HG03378 (cell line): ENCODE measurements around the gene C22orf23.
A peak's percentile ranks its signal among the peaks of the same experiment; 100 is the strongest.
"Not testable (repeated sequence)": the region's sequence is repeated elsewhere in the genome, so short reads cannot be mapped to it uniquely, and the experiment has no call there.

ENCODE experiments used
- ATAC-seq: cut with Tn5 transposase; IDR thresholded peaks from one replicate; pipeline ENCODE4 v1.9.1; 2021; ENCODE audit warnings: mild to moderate bottlenecking, moderate library complexity; ENCODE audit not compliant: unreplicated experiment

The C22orf23 gene

GRCh38 chr22:37957232-37957631 lies 3.8 kb upstream of the C22orf23 start:
- no peak for ATAC-seq

- not testable (repeated sequence) for ATAC-seq
These were observed 2.5 kb upstream of the C22orf23 start for GRCh38 chr22:37955825-37956397.

GRCh38 chr22:37954686-37955085 lies 1.3 kb upstream of the C22orf23 start:
- ATAC-seq: no peak

GRCh38 chr22:37953062-37953436 lies 352 bp downstream of the C22orf23 start:
- ATAC-seq: peak; percentile 39

- ATAC-seq: not testable (repeated sequence)
These were observed 772 bp downstream of the C22orf23 start for GRCh38 chr22:37952629-37953028.

GRCh38 chr22:37951305-37951704 lies 2.1 kb downstream of the C22orf23 start:
- ATAC-seq: no peak

GRCh38 chr22:37947142-37947795 lies 6.1 kb downstream of the C22orf23 start:
- ATAC-seq: not testable (repeated sequence)

GRCh38 chr22:37944423-37944822 lies 9.0 kb downstream of the C22orf23 start:
- not testable (repeated sequence) for ATAC-seq

GRCh38 chr22:37943825-37944198 lies 9.6 kb downstream of the C22orf23 start:
- ATAC-seq: no peak

GRCh38 chr22:37943136-37943824 lies 10.1 kb downstream of the C22orf23 start:
- ATAC-seq: no peak

GRCh38 chr22:37942133-37942532 lies 11.3 kb downstream of the C22orf23 start:
- no peak for ATAC-seq

- no peak for ATAC-seq
These were observed 12.6 kb downstream of the C22orf23 start for GRCh38 chr22:37940698-37941376.

GRCh38 chr22:37933711-37934376 lies 19.6 kb downstream of the C22orf23 start:
- ATAC-seq: no peak

GRCh38 chr22:37932821-37933578 lies 20.4 kb downstream of the C22orf23 start:
- no peak for ATAC-seq

GRCh38 chr22:37932401-37932800 lies 21.0 kb downstream of the C22orf23 start:
- no peak for ATAC-seq

- no peak for ATAC-seq
These were observed 21.5 kb downstream of the C22orf23 start for GRCh38 chr22:37931893-37932389.

- ATAC-seq: no peak
These were observed 22.4 kb downstream of the C22orf23 start for GRCh38 chr22:37930952-37931440.

- no peak for ATAC-seq
These were observed 23.0 kb downstream of the C22orf23 start for GRCh38 chr22:37930270-37930951.

GRCh38 chr22:37929390-37929789 lies 24.0 kb downstream of the C22orf23 start:
- ATAC-seq: no peak

- ATAC-seq: no peak
These were observed 25.8 kb downstream of the C22orf23 start for GRCh38 chr22:37927637-37927936.
